Heart left ventricle (tissue), 13 donors: ENCODE results near the gene FCN2.

Experiments
- POLR2A ChIP-seq, 2 donors: fragments of 450-650 bp; IDR thresholded peaks; one replicate each; pipeline ENCODE4 v1.6.1; 2017; ENCODE audit warnings: antibody characterized with exemption in 2 of 2, mild to moderate bottlenecking in 2 of 2, moderate library complexity in 2 of 2
- TF ChIP-seq, protein P1 (sequence below), 12 donors: fragments of 200-600 bp; sonication (generic) in 4 of 12; IDR thresholded peaks; one replicate each; pipeline versions ENCODE4 v1.5.0 to v1.8.0; 2018 to 2022; ENCODE audit warnings: antibody characterized with exemption in 12 of 12, mild to moderate bottlenecking in 5 of 12
- donor health status: ischemic (EF 13 %, LVEDD 7.1; RV severe dilation, severe dysfunction).
- donor health status: DM: no; HTN: yes; CAD: no.
- donor health status: DM: no; HTN: no; CAD: no.
- donor health status: ischemic (EF 25% LVEDD 6.9; RV normal size, moderate dysfunction).
- donor health status: ischemic (EF 25% LVEDD 5.7; RV mildly dilated, moderate dysfunction).
- donor health status: ischemic (EF 35%, LVEDD 5.7; RV mildly dilated, moderate dysfunction).
- donor health status: nonischemic (EF 11% LVEDD 7.7; RV severe dilation, severe dysfunction).
- donor health status: DM: yes; HTN: yes; CAD: no.
- donor health status: PGD.
- donor health status: ischemic (EF 29% LVEDD 5.4; RV normal size, mild dysfunction).
- donor health status: nonischemic (EF 23%, LVEDD 6.1; RV moderate dilation, normal function).

- TF ChIP-seq, protein P1, sequence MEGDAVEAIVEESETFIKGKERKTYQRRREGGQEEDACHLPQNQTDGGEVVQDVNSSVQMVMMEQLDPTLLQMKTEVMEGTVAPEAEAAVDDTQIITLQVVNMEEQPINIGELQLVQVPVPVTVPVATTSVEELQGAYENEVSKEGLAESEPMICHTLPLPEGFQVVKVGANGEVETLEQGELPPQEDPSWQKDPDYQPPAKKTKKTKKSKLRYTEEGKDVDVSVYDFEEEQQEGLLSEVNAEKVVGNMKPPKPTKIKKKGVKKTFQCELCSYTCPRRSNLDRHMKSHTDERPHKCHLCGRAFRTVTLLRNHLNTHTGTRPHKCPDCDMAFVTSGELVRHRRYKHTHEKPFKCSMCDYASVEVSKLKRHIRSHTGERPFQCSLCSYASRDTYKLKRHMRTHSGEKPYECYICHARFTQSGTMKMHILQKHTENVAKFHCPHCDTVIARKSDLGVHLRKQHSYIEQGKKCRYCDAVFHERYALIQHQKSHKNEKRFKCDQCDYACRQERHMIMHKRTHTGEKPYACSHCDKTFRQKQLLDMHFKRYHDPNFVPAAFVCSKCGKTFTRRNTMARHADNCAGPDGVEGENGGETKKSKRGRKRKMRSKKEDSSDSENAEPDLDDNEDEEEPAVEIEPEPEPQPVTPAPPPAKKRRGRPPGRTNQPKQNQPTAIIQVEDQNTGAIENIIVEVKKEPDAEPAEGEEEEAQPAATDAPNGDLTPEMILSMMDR (IDR thresholded peaks at IDR 0.05) = no peak
- no peak for TF ChIP-seq POLR2A (IDR thresholded peaks at IDR 0.05)
Observed at GRCh38 chr9:134896834-134897583, 16.4 kb downstream of the FCN2 start.
